Tongue (tissue), 2 donors: ENCODE results near the gene IFT27. TPM values are rescaled to one million over a fixed set of nuclear protein-coding genes. Genes with fewer than 3 reads are reported as not detected.
"Not testable (repeated sequence)": the region's sequence is repeated elsewhere in the genome, so short reads cannot be mapped to it uniquely, and the experiment has no call there.

Source experiments
- DNase-seq: peaks from one replicate; pipeline ENCODE4 v3.0.0-alpha.2; 2015
- total RNA-seq: library from RNA; depleted of rRNA; stranded (reverse); fragments of >200 nt; gene quantifications from one replicate; pipeline ENCODE4 v1.2.3, GENCODE V29; 2014

The IFT27 gene
- total RNA-seq, 1 donor from 2014 or later = 14.0 TPM

- DNase-seq = no peak
These were observed 32.9 kb downstream of the IFT27 start for GRCh38 chr22:36743011-36743410.

- no peak for DNase-seq
These were observed 34.0 kb downstream of the IFT27 start for GRCh38 chr22:36741968-36742367.

- DNase-seq = no peak
These were observed 34.6 kb downstream of the IFT27 start for GRCh38 chr22:36741204-36741793.

GRCh38 chr22:36740716-36741115 lies 35.2 kb downstream of the IFT27 start:
- DNase-seq = no peak

GRCh38 chr22:36739185-36739584 lies 36.7 kb downstream of the IFT27 start:
- no peak for DNase-seq

- no peak for DNase-seq
These were observed 37.4 kb downstream of the IFT27 start for GRCh38 chr22:36738416-36739020.

- DNase-seq = peak; percentile 17
These were observed 38.1 kb downstream of the IFT27 start for GRCh38 chr22:36737776-36738175.

- no peak for DNase-seq
These were observed 39.1 kb downstream of the IFT27 start for GRCh38 chr22:36736701-36737320.

- peak; percentile 12 for DNase-seq
These were observed 41.5 kb downstream of the IFT27 start for GRCh38 chr22:36734171-36735058.

- no peak for DNase-seq
These were observed 42.6 kb downstream of the IFT27 start for GRCh38 chr22:36733271-36733670.

- DNase-seq = no peak
These were observed 43.3 kb downstream of the IFT27 start for GRCh38 chr22:36732609-36733008.

- DNase-seq = no peak
These were observed 44.0 kb downstream of the IFT27 start for GRCh38 chr22:36731916-36732315.

- DNase-seq = not testable (repeated sequence)
These were observed 44.6 kb downstream of the IFT27 start for GRCh38 chr22:36731321-36731720.

- DNase-seq = no peak
These were observed 45.6 kb downstream of the IFT27 start for GRCh38 chr22:36730176-36730858.

- DNase-seq = no peak
These were observed 46.6 kb downstream of the IFT27 start for GRCh38 chr22:36729321-36729720.

- DNase-seq = no peak
These were observed 47.4 kb downstream of the IFT27 start for GRCh38 chr22:36728505-36728904.

GRCh38 chr22:36727927-36728488 lies 47.9 kb downstream of the IFT27 start:
- no peak for DNase-seq

GRCh38 chr22:36727110-36727509 lies 48.8 kb downstream of the IFT27 start:
- no peak for DNase-seq

GRCh38 chr22:36726007-36726380 lies 49.9 kb downstream of the IFT27 start:
- DNase-seq = no peak

- no peak for DNase-seq
These were observed 50.4 kb downstream of the IFT27 start for GRCh38 chr22:36725366-36726006.

- DNase-seq = no peak
These were observed 51.1 kb downstream of the IFT27 start for GRCh38 chr22:36724836-36725235.
